RWPE2 (cell line): ENCODE data around the gene GRID2.

Source experiments
- ATAC-seq: fragments of 200-7000 bp; cut with Tn5 transposase; 3 replicates; pipeline ENCODE4 v1.9.1; 2021; ENCODE audit warnings: low read depth
- DNase-seq: peaks from one replicate; pipeline ENCODE4 v3.0.0-alpha.2; 2020; ENCODE audit warnings: low spot score
- H3K27ac ChIP-seq: fragments of 450-650 bp; 2 replicates; pipeline ENCODE4 v1.5.1; 2017; ENCODE audit warnings: mild to moderate bottlenecking; ENCODE audit not compliant: poor library complexity, severe bottlenecking
- H3K27me3 ChIP-seq: fragments of 250-450 bp; sonication (Bioruptor Pico); 2 replicates; pipeline ENCODE4 v1.5.1; 2021; ENCODE audit warnings: mild to moderate bottlenecking, moderate library complexity; ENCODE audit not compliant: insufficient read depth, poor library complexity, severe bottlenecking
- H3K36me3 ChIP-seq: fragments of 250-450 bp; sonication (Bioruptor Pico); 2 replicates; pipeline ENCODE4 v1.5.1; 2020; ENCODE audit warnings: low read depth, mild to moderate bottlenecking, moderate library complexity
- H3K4me1 ChIP-seq: fragments of 250-450 bp; sonication (Bioruptor Pico); 2 replicates; pipeline ENCODE4 v1.5.1; 2021; ENCODE audit warnings: mild to moderate bottlenecking, moderate library complexity; ENCODE audit not compliant: insufficient read depth, poor library complexity, severe bottlenecking
- H3K4me3 ChIP-seq: fragments of 250-450 bp; sonication (Bioruptor Pico); 2 replicates; pipeline ENCODE4 v1.5.1; 2021; ENCODE audit warnings: mild to moderate bottlenecking, moderate library complexity; ENCODE audit not compliant: severe bottlenecking
- H3K9me3 ChIP-seq: fragments of 250-450 bp; sonication (Bioruptor Pico); 2 replicates; pipeline ENCODE4 v1.5.1; 2021; ENCODE audit warnings: mild to moderate bottlenecking, moderate library complexity; ENCODE audit not compliant: severe bottlenecking
- CTCF ChIP-seq: fragments of 450-650 bp; IDR thresholded peaks from one replicate; pipeline ENCODE4 v1.5.1; 2017; ENCODE audit warnings: mild to moderate bottlenecking, moderate library complexity; ENCODE audit not compliant: poor library complexity, severe bottlenecking

Gene GRID2

DNA sequence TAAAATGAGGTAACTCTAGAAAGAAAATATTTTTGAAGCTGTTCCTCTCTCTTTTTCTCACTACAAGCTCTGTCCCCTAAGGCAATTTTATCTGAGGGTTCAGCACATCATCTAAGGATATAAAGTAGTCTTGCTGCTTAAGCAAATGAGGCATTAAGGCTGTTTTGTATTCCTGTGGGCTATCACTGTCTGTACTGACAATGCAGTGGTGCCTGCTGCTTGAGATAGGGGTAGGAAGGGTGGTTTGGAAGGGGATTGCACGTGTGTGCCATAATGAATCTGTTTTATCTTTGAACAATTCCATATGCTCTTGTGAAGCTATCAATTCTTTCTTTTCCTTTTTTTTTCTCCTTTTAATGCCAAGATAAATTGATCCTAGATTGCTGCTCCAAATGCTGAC is 1396.8 kb downstream of the GRID2 start:
- no peak for TF ChIP-seq CTCF
- no peak for DNase-seq
- Histone ChIP-seq H3K36me3 (no peaks in the 10 kb centered on the region), H3K27me3 (no peaks in the 10 kb centered on the region), H3K4me1 (no peaks in the 10 kb centered on the region), H3K4me3 (no peak overlapping the region), H3K9me3 (no peaks in the 10 kb centered on the region), H3K27ac (no peak overlapping the region)
- no peak for ATAC-seq

DNA sequence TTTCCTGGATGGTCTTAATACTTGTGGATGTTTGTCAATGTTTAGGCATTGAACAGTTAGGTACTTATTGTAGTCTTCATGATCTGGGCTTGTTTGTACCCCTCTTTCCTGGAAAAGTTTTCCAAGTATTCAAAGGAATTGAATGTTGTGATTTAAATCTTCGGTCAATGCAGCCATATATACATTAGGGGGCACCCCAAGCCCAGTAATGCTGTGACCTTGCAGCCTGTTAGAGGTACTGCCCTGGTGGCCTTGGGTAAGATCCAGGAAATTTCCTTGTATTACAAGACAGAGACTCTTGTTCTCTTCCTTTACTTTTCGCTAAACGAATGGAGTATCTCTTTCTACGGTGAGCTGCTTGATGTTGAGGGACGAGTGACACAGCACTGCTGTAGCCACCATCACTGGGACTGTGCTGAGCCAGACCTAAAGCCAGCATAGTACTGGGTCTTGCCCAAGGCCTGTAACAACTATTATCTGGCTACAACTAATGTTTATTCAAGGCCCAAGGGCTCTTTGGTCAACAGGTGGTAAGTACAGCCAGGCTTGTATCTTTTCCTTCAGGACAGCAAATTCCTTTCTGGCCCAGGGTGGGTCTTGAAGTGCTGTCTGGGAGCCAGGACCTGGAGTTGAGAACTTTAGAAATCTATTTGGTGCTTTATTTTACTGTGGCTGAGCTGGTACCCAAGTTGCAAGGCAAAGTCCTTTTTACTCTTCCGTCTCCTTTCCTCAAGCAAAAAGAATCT is 1406.5 kb downstream of the GRID2 start:
- Histone ChIP-seq H3K4me3 (no peak overlapping the region), H3K27ac (no peak overlapping the region), H3K4me1 (no peaks in the 10 kb centered on the region), H3K36me3 (no peaks in the 10 kb centered on the region), H3K9me3 (no peaks in the 10 kb centered on the region), H3K27me3 (no peaks in the 10 kb centered on the region)
- no peak for DNase-seq
- ATAC-seq: no peak
- TF ChIP-seq CTCF: peak; percentile 26

- DNase-seq (no peak), ATAC-seq (no peak)
- Histone ChIP-seq H3K4me1 (no peaks in the 10 kb centered on the region), H3K27me3 (no peaks in the 10 kb centered on the region), H3K27ac (no peak overlapping the region), H3K9me3 (no peaks in the 10 kb centered on the region), H3K36me3 (no peaks in the 10 kb centered on the region), H3K4me3 (no peak overlapping the region)
- no peak for TF ChIP-seq CTCF
Measured at GRCh38 chr4:93710847-93711430, 1407.2 kb downstream of the GRID2 start.

DNA sequence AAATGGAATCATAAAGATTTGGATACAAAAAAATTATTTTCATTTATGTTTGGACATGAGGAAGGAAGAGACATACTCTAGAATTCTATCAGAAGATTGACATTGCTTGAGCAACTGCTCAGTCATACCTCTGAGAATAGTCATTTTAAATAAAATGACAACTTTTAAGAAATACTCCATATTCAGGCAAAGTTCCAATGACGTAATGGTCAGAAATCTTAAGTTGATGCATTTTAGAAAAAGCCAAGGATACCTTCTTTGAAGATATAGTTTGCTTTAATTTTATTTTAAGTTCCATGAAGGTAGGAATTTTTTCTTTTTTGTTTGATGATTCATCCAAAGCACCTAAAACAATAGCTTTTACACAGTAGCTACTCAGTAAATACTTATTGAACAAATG is 1414.5 kb downstream of the GRID2 start:
- Histone ChIP-seq H3K36me3 (no peaks in the 10 kb centered on the region), H3K4me3 (no peak overlapping the region), H3K27me3 (no peaks in the 10 kb centered on the region), H3K4me1 (no peaks in the 10 kb centered on the region), H3K9me3 (no peaks in the 10 kb centered on the region), H3K27ac (no peak overlapping the region)
- ATAC-seq (no peak), DNase-seq (no peak)
- no peak for TF ChIP-seq CTCF

DNA sequence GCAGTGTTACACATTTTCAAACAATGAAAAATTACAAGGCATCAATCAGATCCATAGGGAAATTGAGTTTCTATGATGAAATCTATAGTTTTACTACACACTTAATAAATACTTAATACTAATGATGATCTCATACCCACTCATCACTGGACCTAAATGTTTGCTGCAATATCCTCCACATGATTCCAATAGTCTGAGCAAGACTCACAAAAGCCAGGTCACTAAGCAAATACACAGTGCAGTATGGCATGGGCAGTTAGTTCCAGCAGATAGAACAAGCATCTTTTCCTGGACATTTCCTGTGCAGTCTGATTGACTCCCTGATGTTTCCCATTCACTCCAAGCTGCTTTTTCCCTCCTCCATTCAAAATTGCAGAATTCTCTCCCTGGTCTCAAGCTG is 1415.8 kb downstream of the GRID2 start:
- no peaks in the 10 kb centered on the region for H3K36me3 ChIP-seq
- H3K4me1 ChIP-seq: no peaks in the 10 kb centered on the region
- H3K4me3 ChIP-seq: no peak overlapping the region
- no peaks in the 10 kb centered on the region for H3K27me3 ChIP-seq
- H3K9me3 ChIP-seq: no peaks in the 10 kb centered on the region
- TF ChIP-seq CTCF: no peak
- H3K27ac ChIP-seq: no peak overlapping the region
- DNase-seq (no peak), ATAC-seq (peak; percentile 42; the same call in 2 of the 3 replicates)
